NCI-H2227 (cell line): ENCODE measurements around the gene MAP3K13.
A peak's percentile ranks its signal among the peaks of the same experiment; 100 is the strongest.
"Not testable (repeated sequence)": the region's sequence is repeated elsewhere in the genome, so short reads cannot be mapped to it uniquely, and the experiment has no call there.

Experiments
- DNase-seq: peaks from one replicate; lab custom pipeline; 2025; ENCODE audit not compliant: unreplicated experiment; lab: John Stamatoyannopoulos, UW

Gene MAP3K13

DNA sequence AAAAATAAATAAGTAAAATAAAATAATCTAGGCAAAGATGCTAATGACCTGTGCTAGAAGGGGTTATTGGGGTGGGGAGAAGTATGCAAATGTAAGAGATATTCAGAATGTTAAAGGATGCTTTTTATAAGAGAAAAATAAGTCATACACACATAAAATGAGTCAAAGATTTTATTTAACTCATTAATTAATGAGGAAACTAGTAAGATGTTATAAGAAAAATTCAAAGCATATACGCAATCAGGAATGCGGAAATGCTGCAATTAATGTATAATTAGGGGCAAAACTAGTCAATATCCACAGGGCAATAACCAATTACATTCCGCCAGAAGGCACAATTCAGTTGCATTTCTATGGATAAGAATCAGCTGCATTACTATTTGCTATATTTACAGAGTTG is 30.1 kb downstream of the MAP3K13 start:
- DNase-seq, result no peak

DNA sequence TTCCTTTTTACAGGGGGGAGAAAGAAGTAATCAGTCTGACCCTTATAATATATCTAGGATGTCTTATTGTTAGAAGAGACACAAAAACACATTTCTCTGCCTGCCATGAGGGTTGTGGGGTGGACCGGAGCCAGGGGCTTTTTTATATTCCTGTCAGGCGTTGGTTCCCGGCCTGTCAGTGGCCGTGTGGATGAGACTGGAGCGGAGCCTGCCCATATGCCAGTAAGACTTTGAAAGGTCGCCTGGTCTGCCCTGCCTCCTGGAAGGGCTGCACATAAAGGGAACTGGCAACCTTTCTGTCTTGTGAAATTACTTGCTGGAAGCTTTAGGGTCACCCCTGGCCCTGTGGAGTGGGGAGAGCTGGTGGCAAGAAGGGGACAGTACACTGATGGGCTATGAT is 34.7 kb downstream of the MAP3K13 start:
- DNase-seq, result peak; percentile 6

DNA sequence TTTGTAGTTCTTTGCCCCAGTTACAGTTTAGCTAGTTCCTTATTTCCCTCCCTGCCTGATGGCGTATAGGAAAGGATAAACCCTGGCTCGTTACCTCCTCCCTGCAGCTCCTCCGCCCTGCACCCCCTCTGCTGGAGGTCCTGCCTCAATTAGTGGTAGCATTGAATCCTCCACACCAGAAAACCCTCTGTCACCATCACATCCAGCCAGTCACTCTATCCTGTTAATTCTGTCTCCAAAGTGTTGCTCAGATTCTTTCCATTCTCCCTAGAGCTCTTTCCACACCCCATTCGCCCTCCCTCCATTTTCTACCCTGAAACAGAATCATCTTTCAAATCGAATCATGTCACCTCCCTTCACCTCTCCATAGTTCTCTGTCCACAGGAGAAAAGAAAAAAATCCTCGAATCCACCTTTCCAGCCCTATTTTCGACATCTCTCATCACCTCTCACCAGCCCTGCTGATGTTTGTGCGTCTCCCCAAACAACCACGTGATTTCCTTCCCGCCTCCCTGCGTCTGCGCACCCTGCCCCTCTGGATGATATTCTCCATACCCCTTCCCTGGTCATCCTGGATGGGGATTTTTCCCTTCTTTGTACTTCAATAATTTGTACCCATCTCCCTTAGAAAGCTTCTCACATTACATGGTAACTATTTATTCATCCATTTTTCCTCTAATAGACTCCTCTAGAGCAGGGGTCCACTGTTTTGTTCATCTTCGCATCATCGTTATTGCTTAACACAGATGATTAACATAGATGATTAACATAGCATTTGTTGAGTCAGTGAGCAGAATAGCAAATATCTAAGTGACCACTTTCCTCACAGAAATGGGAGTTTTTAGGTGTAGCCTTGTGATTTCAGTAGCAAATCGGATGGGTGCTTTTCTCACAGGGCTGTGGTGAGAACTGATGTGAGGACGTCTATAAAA is 37.1 kb downstream of the MAP3K13 start:
- DNase-seq, result peak; percentile 63

DNA sequence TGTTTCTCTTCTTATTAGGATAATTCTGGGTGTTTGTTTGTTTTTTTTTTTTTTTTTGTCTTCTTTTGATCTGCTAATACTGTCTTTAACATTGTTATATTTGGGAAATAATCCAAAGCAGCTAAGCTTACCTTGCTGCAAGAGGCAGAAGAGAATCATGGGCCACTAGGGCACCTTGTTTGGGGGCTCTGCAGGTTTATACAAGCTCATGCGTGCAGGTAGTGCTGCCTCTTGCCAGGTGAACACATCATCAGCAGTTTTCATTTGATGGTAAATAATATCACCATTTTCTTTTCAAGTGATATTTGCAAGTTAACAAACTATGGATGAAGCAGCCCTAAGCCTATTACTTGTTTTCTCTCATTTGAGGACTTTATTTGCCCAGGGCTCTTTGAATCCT is 37.9 kb downstream of the MAP3K13 start:
- DNase-seq, result no peak

DNA sequence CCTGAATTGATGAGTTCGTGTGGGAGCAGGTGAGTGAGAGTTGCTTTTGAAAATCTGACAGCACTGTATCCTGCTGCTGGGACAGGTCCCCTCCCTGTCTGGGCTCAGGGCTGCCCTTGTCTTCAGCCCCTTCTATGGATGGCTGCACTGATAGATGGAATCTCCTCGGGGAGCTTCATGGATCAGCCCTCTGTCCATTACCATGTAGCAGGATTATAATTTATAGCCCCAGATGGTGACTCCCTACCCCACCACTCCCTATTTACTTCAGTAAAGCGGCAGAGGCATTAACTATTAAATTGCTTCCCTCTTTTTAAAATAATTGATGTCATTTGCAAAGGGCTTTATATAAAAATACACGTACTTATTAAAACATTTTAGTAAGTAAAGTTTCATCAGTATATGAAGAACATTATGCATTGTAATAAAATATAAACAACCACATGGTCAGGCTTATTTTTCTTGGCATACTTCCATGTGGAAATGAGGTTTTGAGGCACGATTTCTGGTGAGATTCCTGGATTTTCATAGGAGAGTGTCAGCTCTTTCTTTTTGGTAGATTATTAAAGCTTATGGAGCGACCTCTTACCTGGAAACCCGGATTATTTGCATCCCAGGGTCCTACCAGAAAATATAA is 38.5 kb downstream of the MAP3K13 start:
- peak; percentile 46 for DNase-seq

DNA sequence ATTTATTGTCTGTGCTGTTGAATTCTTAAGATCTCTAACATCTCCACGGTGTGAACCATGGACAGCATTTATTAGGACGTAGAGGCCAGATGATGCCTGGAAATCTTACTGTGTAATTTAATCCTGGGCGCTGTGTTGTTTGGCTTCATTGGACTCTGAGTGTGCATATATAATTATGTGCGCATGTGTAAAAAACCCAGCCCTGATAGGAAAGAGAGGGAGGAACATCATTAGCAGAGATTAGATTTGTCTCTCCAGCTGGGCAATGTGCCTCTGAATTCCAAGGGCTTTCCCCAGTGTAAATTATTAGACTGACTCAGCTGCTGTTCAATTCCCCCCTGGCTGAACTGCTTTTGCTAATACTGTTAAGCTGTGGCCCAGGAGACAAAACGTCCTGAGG is 39.6 kb downstream of the MAP3K13 start:
- peak; percentile 26 for DNase-seq

DNA sequence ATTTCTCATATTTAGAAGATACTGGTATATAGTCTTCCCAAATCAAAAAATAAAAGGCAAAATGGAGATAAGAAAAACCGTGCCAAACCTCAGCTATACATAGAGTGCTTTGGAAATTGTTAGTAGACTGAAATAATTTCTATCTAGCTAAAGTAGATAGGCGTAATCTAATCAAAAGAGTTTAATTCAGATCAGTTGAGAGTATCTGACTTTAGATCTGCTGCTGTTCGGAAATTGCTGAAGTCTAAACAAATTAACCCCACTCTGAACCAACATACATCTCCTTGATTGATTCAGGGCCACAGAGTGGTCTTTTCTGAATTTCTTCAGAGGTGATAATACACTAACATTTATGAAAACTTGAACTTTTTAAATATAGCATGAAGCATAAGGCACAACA is 40.1 kb downstream of the MAP3K13 start:
- no peak for DNase-seq

DNA sequence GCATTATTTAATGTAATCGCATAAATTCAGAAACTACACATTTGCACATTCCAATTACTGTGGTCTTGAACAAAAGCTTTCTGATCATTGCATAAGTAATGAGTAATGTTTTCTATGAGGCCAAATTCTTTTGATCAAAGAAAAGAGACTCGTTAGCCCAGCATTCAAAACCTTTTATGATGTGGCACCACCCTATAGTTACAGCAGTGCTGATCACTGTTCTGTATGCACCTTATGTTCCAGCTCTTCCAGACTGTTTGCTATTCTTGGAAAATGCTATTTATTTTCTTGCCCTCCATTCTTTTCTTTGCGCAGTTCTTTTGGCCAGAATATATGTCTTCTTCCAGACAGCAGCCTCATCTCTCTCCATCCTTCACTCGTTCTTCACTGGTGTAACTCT is 42.3 kb downstream of the MAP3K13 start:
- no peak for DNase-seq

DNA sequence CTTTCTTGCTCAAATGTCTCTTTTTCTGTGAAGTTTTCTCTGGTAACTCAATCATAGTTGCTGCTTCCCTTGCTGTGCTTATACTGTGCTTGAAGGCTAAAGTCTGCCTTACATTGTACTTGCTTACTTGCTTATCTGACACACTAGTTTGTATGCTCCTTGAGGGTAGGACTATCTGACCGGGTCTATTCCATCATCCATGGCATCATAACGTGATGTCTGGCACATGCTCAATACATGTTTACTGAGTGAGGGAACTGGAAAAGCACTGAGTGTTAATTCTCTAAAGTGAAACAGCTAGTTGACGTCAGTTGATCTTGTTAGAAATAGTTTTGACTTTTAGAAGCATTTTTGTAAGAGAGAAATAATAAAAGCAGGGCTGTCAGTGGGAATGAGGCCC is 42.7 kb downstream of the MAP3K13 start:
- DNase-seq, result peak; percentile 15

DNA sequence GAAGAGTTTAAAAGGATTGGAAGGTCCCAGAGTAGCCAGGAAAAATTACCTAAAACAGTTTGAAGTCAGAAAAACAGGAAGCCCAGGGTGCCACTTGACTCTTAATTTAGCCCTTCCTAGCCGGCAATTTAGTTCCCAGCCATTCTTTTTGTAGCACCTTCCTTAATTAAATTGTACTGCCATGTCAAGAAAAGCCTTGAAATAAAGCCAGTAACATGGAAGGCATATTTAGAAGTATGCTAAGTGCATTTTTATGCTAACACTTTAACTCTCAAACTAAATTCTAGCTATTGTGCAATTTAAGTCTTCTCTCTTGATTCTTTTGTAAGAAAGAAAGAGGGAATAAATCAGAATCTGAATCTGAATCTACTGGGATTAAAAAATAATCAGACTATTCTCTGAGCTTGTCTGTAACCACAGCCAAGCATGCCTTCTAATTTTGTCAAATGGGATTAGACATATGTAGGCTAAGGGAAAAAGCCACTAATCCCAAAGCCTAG is 43.2 kb downstream of the MAP3K13 start:
- DNase-seq, result no peak

DNA sequence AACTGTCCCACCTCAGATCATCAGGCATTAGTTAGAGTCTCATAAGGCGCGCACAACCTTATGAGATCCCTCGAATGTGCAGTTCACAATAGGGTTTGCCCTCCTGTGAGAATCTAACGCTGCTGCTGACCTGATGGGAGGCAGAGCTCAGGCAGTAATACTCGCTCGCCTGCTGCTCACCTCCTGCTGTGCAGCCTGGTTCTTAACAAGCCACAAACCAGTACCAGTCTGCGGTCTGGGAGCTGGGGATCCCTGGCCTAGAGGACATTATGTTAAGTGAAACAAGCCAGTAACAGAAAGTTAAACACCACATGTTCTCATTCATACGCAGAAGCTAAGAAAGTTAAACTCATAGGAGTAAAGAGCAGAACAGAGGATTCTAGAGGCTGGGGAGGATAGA is 47.0 kb downstream of the MAP3K13 start:
- DNase-seq, result no peak

DNA sequence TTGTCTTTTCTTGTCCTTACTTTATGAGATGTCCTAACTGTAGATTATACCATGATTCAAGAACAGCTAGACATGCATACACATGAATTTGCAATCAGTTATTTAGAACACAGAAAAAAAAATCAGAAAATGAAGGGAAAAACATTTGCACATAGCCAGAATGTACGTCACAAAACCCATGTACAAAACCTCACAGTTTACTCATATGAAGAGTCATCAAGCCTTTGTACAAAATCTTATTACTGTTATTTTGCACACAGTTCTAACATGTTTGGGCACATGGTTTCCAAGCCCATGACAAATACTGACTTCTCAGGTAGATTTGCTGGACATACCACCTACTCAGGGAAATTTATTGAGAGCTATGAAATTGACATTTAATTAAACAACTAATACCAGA is 48.2 kb downstream of the MAP3K13 start:
- DNase-seq, result no peak

DNA sequence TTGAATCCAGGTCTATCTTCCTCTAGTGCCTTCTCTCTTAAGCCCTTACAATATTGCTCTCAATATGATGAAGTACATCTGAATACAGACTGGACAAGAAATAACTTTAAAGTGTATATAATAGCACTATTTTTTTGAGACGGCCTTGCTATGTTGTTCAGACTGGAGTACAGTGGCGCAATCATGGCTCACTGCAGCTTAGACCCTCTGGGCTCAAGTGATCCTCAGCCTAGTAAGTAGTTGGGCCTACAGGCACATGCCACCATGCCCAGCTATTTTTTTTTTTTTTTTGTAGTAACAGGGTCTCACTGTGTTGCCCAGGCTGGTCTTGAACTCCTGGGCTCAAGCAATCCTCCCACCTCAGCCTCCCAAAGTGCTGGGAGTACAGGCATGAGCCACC is 53.6 kb downstream of the MAP3K13 start:
- no peak for DNase-seq

DNA sequence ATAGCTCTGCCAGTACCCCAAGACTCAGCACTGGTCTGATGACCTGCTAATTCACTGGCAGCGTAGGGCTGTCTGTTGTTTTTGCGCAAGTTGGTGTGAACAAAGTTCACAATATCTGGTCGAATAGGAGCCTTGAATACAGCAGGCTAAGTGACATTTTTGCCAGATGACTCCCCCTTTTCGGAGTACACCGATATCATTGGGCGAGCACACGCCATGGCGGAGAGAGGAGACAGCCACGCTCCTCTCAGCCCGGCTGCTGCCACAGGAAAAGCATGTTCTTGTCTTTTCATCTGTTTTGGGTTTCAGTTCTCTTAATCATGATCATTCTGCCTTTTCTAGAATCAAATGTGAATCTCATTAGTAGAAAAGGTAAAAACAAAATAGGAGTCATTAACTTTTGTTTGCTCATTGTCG is 55.6 kb downstream of the MAP3K13 start:
- DNase-seq, result not testable (repeated sequence)

DNA sequence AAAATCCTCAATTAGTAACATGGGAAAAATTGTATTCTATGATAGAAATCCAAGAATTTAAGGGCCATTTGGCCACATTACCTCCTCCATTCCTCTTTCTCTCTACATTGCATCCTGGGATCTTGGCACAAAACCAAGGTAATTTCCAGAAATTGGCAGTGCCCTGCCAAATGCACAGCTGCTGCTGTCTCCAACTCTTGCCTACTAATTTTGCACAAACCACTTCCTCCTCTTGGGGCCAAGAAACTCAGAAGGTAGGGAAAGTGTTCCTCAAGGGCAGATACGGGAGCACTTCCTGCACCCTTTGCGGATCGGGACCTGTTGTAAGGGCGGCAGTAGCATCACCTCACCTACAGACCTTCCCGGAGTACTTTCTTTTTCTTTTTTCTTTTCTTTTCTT is 57.8 kb downstream of the MAP3K13 start:
- peak; percentile 4 for DNase-seq

DNA sequence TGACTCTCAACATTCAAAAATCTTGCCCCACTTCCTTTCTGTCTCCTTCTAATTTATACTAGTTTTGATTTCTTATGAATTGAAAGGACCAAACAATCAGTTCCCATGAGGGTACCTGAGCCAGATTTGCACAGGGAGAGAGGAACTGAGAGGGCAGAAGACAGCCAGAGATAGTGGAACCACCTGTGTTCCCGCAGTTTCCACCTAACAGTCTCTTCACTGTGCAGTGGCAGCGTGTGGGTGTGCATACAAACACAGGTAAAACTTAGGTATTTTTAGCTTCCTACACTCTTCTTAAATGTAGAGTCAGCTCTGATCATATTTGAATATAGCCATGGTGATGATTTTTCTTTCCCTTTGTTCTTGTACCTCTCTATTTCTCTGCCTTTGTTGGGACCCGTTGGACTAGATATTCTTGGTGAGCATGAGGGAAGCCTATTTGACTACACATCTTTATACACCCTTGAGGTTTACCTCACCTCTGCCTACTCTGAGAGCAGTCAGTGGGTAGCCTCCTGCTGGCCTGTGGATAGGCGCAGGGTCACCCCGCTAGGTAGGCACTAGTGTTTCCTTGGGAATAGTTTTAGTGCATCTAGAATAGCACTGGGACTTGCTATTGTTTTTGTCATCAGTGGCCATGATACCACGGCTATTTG is 58.8 kb downstream of the MAP3K13 start:
- no peak for DNase-seq

DNA sequence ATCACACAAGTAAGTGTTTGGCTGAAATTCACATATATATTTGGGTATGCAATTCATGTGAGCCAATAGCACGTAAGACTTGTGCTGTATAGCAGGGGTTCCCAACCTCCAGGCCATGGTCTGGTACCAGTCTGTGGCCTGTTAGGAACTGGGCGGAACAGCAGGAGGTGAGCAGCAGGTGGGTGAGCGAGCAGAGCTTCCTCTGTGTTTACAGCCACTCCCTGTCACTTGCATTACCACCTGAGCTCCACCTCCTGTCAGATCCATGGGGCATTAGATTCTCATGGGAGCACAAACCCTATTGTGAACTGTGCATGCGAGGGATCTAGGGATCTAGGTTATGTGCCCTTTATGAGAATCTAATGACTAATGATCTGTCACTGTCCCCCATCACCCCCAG is 59.7 kb downstream of the MAP3K13 start:
- DNase-seq, result no peak

DNA sequence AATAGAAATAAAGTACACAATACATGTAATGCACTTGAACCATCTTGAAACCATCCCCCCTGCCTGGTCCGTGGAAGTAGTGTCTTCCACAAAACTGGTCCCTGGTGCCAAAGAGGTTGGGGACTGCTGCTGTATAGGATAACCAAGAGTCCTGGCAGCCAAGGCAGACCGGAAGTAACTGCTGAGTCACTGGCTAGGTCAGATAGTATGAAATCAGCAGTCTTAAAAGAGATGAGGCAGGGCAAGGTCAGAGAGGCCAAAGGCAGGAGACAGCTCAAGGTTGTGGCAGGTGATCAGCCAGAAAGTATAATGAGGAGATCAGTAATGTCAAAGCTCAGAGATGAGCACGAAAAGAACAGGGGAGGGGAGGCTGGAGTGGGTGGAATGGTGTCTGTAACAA is 60.2 kb downstream of the MAP3K13 start:
- peak; percentile 51 for DNase-seq

DNA sequence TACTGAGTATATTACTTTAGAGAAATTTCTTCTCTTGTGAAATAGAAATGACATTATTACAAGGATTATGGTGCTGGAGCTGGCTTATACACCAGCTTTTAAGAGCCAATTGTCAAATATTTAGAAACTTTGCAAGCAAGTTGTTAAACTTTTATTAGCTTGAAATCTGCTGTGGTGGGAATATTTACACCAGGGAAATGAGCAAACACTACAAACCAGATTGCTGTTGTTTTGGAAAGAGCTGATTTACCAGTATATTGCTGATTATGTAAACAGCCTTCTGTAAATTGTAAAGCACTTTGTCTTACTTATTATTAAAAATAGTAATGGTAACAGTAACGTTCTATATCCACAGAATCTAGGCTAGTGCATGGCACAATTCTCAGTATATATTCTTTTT is 61.5 kb downstream of the MAP3K13 start:
- DNase-seq, result no peak

DNA sequence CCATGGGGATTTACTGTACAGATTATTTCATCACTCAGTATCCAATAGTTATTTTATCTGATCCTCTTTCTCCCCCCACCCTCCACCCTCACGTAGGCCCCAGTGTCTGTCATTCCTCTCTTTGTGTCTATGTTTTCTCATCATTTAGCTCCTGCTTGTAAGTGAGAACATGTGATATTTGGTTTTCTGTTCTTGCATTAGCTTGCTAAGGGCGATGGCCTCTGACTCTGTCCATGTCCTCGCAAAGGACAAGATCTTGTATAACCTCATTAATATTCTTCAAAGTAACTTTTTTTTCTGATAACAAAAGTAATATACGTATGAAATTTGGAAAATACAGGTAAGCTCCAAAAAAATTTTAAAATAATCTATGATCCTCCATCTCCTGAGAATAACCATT is 67.4 kb downstream of the MAP3K13 start:
- DNase-seq, result no peak

DNA sequence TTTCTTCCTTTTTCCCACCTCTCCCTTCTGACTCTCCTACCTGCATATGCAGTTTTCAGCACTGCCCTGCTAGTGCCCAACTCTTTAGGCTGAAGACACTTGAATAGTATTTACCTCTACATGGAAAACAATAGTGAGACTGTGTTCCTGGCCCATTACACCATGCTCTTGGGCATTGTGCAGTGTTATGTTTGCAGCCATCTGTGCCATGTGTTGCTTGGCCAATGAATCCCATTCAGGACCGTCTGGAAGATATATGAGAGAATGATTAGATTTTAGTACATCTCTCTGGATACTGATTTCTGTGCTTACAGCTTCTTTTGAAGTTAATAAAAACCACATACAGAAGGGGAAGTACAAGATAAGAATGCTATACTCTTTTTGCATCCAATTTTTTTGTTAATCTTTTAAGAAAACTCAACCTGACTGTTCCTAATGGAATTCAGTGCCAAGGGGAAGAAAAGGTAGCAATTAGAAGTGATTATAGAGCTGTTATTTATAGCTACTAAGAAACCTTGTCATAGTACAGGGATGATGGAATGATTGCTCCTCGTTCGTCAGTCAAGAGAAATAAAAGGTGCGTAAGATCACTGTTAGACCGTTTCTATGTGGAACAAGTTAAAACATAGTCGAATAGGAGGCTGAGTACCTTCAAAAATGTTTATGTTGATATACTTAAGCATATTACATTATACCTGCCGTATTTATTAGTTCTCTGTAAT is 77.0 kb downstream of the MAP3K13 start:
- DNase-seq, result peak; percentile 31
